ENCODE measurements around the gene FUCA2.
A peak's percentile ranks its signal among the peaks of the same experiment; 100 is the strongest.

FUCA2 gene

GRCh38 chr6:143510991-143511891 is at the start of gene FUCA2:
Gene FUCA2, minus strand, starts transcription at chr6:143511720. Its CDS starts 86 bp downstream, at chr6:143511634.
- DNase-seq, result peak; percentile 37 to 71

GRCh38 chr6:143561105-143561704 is 49.7 kb upstream of the FUCA2 start:
- DNase-seq, result no peak

GRCh38 chr6:143559051-143559660 is 47.6 kb upstream of the FUCA2 start:
- DNase-seq, result no peak

- no peak for DNase-seq
Observed at GRCh38 chr6:143556529-143556928, 45.0 kb upstream of the FUCA2 start.

- DNase-seq, result no peak
Observed at GRCh38 chr6:143555582-143555981, 44.1 kb upstream of the FUCA2 start.

- no peak for DNase-seq
Observed at GRCh38 chr6:143555071-143555492, 43.6 kb upstream of the FUCA2 start.

GRCh38 chr6:143553337-143553736 is 41.8 kb upstream of the FUCA2 start:
- no peak for DNase-seq

- DNase-seq, result no peak
Observed at GRCh38 chr6:143549949-143550268, 38.4 kb upstream of the FUCA2 start.

GRCh38 chr6:143549221-143549948 is 37.9 kb upstream of the FUCA2 start:
- DNase-seq, result no peak

- no peak for DNase-seq
Observed at GRCh38 chr6:143546599-143546998, 35.1 kb upstream of the FUCA2 start.

- DNase-seq, result no peak
Observed at GRCh38 chr6:143545976-143546547, 34.5 kb upstream of the FUCA2 start.

GRCh38 chr6:143545165-143545564 is 33.6 kb upstream of the FUCA2 start:
- DNase-seq, result no peak

- no peak for DNase-seq
Observed at GRCh38 chr6:143544011-143544696, 32.6 kb upstream of the FUCA2 start.

GRCh38 chr6:143543435-143543834 is 31.9 kb upstream of the FUCA2 start:
- DNase-seq, result no peak

- DNase-seq, result no peak
Observed at GRCh38 chr6:143542888-143543287, 31.4 kb upstream of the FUCA2 start.

- no peak for DNase-seq
Observed at GRCh38 chr6:143540192-143540591, 28.7 kb upstream of the FUCA2 start.

- DNase-seq, result no peak
Observed at GRCh38 chr6:143539734-143540133, 28.2 kb upstream of the FUCA2 start.

- DNase-seq, result no peak
Observed at GRCh38 chr6:143539106-143539505, 27.6 kb upstream of the FUCA2 start.

- no peak for DNase-seq
Observed at GRCh38 chr6:143538374-143538773, 26.9 kb upstream of the FUCA2 start.

GRCh38 chr6:143536866-143537691 is 25.6 kb upstream of the FUCA2 start:
- DNase-seq, result no peak

GRCh38 chr6:143536461-143536865 is 24.9 kb upstream of the FUCA2 start:
- DNase-seq, result no peak
